ENCODE results near the gene CWC27.

- TF ChIP-seq CTCF (IDR thresholded peaks at IDR 0.05), result no peak
- TF ChIP-seq POLR2AphosphoS5 (IDR thresholded peaks at IDR 0.05), result no peak
These were observed 104.7 kb downstream of the CWC27 start for GRCh38 chr5:64873441-64873840.
